ENCODE results near the gene NPAS3.

NPAS3 gene

DNA sequence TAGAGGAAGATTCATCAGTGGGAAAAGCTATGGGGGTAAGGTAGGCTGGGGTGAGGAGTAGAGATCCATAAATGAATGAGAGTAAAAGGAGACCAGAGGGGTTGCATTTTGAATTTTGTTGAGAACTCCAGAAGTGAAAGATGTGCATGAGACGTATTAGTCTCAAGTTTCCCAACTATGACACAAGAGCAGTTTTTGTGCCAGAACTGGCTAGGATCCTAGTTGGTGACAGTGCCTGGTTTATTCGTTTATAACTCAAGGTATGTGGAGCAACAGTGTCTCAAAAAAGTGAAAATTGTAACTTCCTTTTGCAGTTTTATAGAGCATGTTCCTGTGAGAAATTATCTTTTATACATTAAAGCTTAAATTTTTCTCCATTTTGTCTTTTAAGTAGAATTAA, 377.0 kb downstream of the NPAS3 start:
- TF ChIP-seq GATA1 (IDR thresholded peaks at IDR 0.05; ENCODE audit: low read depth, low read length) (no peak), POLR2A (IDR thresholded peaks at IDR 0.05; ENCODE audit: low read length) (no peak)
- DNase-seq = no peak

- no peak for DNase-seq
- TF ChIP-seq GATA1 (IDR thresholded peaks at IDR 0.05; ENCODE audit: low read depth, low read length) (no peak), POLR2A (IDR thresholded peaks at IDR 0.05; ENCODE audit: low read length) (no peak)
Observed at GRCh38 chr14:33317675-33318074, 379.0 kb downstream of the NPAS3 start.

GRCh38 chr14:33323979-33324378, 385.3 kb downstream of the NPAS3 start:
- no peak for DNase-seq
- no peak for TF ChIP-seq POLR2A (IDR thresholded peaks at IDR 0.05; ENCODE audit: low read length)
- TF ChIP-seq GATA1 (IDR thresholded peaks at IDR 0.05; ENCODE audit: low read depth, low read length) = no peak

GRCh38 chr14:33331176-33331949, 392.7 kb downstream of the NPAS3 start:
- DNase-seq = no peak
- no peak for TF ChIP-seq GATA1 (IDR thresholded peaks at IDR 0.05; ENCODE audit: low read depth, low read length)
- no peak for TF ChIP-seq POLR2A (IDR thresholded peaks at IDR 0.05; ENCODE audit: low read length)

GRCh38 chr14:33332497-33332896, 393.8 kb downstream of the NPAS3 start:
- no peak for TF ChIP-seq GATA1 (IDR thresholded peaks at IDR 0.05; ENCODE audit: low read depth, low read length)
- TF ChIP-seq POLR2A (IDR thresholded peaks at IDR 0.05; ENCODE audit: low read length) = no peak

GRCh38 chr14:33335366-33335765, 396.7 kb downstream of the NPAS3 start:
- DNase-seq = no peak
- TF ChIP-seq POLR2A (IDR thresholded peaks at IDR 0.05; ENCODE audit: low read length) (no peak), GATA1 (IDR thresholded peaks at IDR 0.05; ENCODE audit: low read depth, low read length) (no peak)

More at GRCh38 chr14:33332497-33332896, 393.8 kb downstream of the NPAS3 start:
- DNase-seq = no peak

GRCh38 chr14:33342299-33342974, 403.8 kb downstream of the NPAS3 start:
- TF ChIP-seq POLR2A (IDR thresholded peaks at IDR 0.05; ENCODE audit: low read length) = no peak
- TF ChIP-seq GATA1 (IDR thresholded peaks at IDR 0.05; ENCODE audit: low read depth, low read length) = no peak
- DNase-seq = no peak

DNA sequence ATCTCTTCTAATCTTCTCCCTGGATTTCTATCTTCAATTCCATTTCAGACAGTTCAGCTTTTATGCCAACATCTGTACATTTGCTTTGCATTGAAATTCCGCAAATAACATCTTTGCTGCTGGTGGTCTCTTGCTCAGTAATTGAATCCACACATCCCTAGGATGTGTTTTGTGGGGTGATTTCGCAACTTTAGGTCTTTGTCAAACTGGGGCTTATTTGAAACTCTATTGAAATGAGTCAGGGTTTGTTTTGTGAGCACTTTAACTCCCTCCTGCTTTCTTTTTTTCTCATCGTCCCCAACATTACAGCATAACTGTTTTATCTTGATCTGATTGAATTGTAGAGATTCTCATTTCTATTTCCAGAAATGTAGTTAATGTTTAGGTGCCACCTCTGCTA, 404.3 kb downstream of the NPAS3 start:
- no peak for TF ChIP-seq GATA1 (IDR thresholded peaks at IDR 0.05; ENCODE audit: low read depth, low read length)
- no peak for TF ChIP-seq POLR2A (IDR thresholded peaks at IDR 0.05; ENCODE audit: low read length)
- no peak for DNase-seq

GRCh38 chr14:33347796-33348195, 409.1 kb downstream of the NPAS3 start:
- no peak for DNase-seq
- TF ChIP-seq GATA1 (IDR thresholded peaks at IDR 0.05; ENCODE audit: low read depth, low read length) = no peak
- no peak for TF ChIP-seq POLR2A (IDR thresholded peaks at IDR 0.05; ENCODE audit: low read length)

GRCh38 chr14:33348510-33348909, 409.8 kb downstream of the NPAS3 start:
- no peak for DNase-seq
- TF ChIP-seq GATA1 (IDR thresholded peaks at IDR 0.05; ENCODE audit: low read depth, low read length) = no peak
- no peak for TF ChIP-seq POLR2A (IDR thresholded peaks at IDR 0.05; ENCODE audit: low read length)

GRCh38 chr14:33349871-33350270, 411.2 kb downstream of the NPAS3 start:
- no peak for DNase-seq
- TF ChIP-seq POLR2A (IDR thresholded peaks at IDR 0.05; ENCODE audit: low read length) = no peak
- TF ChIP-seq GATA1 (IDR thresholded peaks at IDR 0.05; ENCODE audit: low read depth, low read length) = no peak

DNA sequence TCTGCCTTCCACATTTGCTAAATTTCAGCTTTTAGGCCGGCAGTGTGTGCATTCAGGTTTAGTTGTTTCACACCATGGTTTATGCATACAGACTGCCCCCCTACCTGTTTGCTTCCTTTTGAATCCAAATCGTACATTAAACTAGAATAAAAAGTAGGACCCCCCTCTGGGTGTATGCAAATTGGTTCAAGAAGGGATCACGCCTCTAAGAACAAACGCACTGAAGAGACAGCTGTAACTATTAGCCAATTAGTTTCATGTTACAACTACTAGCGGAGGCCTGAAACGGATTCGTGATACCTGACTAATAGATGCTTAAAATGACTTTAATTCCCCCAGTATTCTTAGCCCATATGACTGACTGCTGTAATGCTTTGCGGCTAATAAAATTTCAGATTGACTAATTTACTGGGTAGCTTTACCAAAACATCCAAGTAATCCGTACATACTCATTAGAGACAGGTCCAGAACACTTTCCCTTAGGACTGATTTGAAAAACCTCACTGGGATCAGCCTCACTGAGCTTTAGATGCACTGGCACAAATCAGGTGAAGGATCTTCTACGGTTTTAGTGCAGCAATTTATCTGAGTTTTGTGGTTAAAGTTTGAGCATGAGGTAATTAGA, 411.8 kb downstream of the NPAS3 start:
- no peak for DNase-seq
- TF ChIP-seq POLR2A (IDR thresholded peaks at IDR 0.05; ENCODE audit: low read length) = no peak
- TF ChIP-seq GATA1 (IDR thresholded peaks at IDR 0.05; ENCODE audit: low read depth, low read length) = no peak

DNA sequence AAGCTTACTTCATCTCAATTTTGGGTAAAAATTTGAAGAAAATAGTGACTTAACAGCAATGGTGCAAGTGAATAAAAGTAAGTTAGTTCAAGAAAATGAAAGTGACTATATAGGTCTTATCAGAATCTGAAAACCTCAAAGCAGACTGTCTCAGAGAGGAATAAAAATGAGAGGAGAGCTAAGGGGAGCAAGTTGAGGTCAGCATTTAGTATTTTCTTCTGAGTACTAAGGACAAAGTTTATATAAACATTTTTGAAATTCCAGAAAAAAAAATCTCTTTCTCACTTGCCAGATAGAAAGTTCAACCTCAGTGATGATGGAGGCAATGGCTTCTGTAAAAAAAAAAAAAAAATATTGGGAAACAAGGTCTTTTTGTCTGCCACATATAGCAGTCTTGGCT, 414.1 kb downstream of the NPAS3 start:
- TF ChIP-seq POLR2A (IDR thresholded peaks at IDR 0.05; ENCODE audit: low read length) (no peak), GATA1 (IDR thresholded peaks at IDR 0.05; ENCODE audit: low read depth, low read length) (no peak)
- DNase-seq = no peak

DNA sequence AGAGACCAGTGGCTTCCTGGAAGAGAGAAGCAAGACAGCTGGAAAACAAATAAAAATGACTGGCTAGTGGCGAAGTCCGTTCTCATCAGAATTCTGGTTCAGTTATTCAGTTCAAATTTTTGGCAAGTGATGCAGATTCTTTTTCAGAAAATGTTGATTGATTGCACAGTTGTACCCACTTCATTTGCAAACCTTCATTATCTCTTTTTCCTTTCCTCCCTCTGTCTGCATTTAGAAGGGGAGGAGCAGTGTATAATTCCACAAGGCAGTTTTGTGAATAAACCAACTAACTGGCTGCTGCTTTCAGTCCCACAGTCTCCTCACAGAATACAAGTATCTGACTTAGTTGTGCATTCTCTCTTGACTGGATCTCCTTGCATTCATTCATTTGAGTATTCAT, 417.5 kb downstream of the NPAS3 start:
- TF ChIP-seq POLR2A (IDR thresholded peaks at IDR 0.05; ENCODE audit: low read length) (no peak), GATA1 (IDR thresholded peaks at IDR 0.05; ENCODE audit: low read depth, low read length) (no peak)
- DNase-seq = no peak

All from erythroblast (primary cell).